Skin of body (tissue), 2 donors: ENCODE results near the gene SH3GLB1. TPM values are rescaled to one million over a fixed set of nuclear protein-coding genes. Genes with fewer than 3 reads are reported as not detected.
"Not testable (repeated sequence)": the region's sequence is repeated elsewhere in the genome, so short reads cannot be mapped to it uniquely, and the experiment has no call there.

ENCODE experiments used
- DNase-seq: peaks from one replicate; lab custom pipeline; 2025; lab: John Stamatoyannopoulos, UW
- total RNA-seq: library from RNA; depleted of rRNA; stranded (reverse); fragments of >200 nt; gene quantifications from one replicate; pipeline ENCODE4 v1.2.3, GENCODE V29; 2014

SH3GLB1 gene
- 60.0 TPM for total RNA-seq

DNA sequence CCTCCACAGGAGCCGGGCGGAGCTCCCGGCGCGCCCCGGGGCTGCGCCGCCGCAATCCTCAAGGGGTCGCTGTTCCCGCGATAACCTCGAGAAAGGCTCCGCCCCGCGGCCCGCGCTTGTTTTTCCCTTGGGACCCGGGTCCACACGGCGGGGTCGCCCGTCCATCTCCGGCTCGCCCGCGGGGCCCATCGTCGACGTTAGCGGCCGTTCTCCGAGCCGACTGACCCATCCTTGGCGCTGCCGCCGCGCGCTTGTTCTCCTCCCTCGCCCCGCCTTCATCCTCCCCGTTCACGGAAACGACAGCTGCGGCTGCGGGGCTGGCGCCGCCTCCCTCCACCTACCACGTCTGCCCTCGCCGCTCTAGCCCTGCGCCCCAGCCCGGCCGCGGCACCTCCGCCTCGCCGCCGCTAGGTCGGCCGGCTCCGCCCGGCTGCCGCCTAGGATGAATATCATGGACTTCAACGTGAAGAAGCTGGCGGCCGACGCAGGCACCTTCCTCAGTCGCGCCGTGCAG lies at the start of gene SH3GLB1:
Gene SH3GLB1 (plus strand): TSS at position 119 of the 514 bp plus-strand sequence. CDS start 324 bp downstream, at position 443.
- peak; percentile 78 for DNase-seq

DNA sequence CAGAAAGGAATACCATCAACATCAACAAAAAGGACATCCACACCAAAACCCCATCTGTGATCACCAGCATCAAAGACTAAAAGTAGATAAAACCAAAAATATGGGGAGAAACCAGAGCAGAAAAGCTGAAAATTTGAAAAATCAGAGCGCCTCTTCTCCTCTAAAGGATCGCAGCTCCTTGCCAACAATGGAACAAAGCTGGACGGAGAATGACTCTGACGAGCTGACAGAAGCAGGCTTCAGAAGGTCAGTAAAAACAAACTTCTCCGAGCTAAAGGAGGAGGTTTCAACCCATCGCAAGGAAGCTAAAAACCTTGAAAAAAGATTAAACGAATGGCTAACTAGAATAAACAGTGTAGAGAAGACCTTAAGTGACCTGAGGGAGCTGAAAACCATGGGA lies 46.0 kb upstream of the SH3GLB1 start:
- not testable (repeated sequence) for DNase-seq

DNA sequence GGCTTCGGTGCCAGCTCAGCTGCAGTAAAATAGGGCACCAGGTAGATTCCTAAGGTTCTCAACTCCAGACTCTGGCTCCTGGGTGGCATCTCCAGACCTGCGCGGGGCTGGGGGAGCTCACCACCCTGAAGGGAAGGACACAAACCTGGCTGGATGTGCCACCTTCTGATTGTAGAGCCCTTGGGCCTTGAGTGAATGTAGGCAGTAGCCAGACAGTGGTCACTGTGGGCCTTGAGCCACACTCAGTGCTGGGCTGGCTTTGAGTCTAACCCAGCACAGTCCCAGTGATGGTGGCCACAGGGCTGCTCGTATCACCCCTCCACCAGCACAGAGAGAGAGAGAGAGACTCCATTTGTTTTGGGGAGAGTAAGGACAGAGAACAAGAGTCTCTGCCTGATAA lies 38.0 kb upstream of the SH3GLB1 start:
- DNase-seq: no peak

DNA sequence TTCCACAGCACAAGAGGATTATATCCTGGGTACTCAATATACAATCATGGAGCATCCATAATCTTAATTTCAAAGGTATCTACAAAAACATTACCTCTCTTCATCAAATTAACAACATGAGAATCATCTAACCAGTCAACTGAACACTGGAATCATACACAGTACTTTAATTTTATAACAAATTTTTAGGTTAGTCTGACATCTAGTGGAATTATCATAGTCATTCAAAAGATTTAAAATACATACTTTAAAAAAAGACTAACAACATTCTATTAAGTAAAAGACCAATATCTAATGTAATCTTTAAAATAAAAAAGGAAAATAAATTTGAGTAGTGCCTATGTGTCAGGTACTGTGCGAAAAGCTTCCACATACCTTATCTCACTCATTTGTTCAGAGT lies 16.8 kb upstream of the SH3GLB1 start:
- DNase-seq: peak; percentile 1

DNA sequence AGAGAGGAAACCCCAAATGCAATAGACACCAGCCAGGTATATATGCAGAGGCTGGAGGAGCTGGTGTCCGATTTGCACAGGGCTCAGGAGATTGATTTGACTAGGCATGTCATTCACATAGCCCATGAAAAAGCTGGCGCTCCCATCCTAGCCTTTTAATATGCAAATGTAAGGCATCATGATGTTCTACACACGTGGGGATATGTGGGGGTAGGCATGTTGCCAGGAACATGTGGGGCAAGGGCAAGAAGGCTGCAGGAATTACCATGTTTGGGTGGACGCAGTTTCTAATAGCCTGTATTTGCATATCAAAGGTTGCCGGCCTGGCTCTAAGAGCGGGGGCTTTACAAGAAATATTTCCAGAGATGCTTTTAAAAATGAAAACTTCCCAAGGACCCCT lies 11.7 kb upstream of the SH3GLB1 start:
- no peak for DNase-seq

GRCh38 chr1:86695400-86695799 lies 9.0 kb upstream of the SH3GLB1 start:
- no peak for DNase-seq

- no peak for DNase-seq
These were observed 7.9 kb upstream of the SH3GLB1 start for GRCh38 chr1:86696522-86696921.

GRCh38 chr1:86699186-86699585 lies 5.2 kb upstream of the SH3GLB1 start:
- no peak for DNase-seq

- peak; percentile 20 for DNase-seq
These were observed 2.6 kb upstream of the SH3GLB1 start for GRCh38 chr1:86701731-86702130.

DNA sequence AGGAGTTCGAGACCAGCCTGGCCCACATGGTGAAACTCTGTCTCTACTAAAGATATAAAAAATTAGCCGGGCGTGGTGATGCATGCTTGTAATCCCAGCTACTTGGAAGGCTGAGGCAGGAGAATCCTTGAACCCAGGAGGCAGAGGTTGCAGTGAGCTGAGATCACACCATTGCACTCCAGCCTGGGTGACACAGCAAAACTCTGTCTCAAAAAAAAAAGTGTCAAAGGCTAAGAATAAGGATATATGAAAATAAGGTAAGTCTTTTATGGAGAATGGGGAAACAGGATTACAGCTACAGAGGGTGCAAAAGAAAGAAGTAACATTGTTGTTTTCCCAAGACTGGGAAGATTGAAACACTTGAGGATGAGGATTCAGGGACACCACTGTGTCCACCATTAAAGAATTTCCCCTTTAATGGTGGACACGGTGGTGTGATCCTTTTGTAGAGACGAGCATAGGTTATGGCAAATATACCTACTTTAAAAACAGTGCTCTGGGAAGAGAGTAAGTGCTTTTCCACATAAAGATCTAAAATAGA lies 1.4 kb upstream of the SH3GLB1 start:
- not testable (repeated sequence) for DNase-seq

DNA sequence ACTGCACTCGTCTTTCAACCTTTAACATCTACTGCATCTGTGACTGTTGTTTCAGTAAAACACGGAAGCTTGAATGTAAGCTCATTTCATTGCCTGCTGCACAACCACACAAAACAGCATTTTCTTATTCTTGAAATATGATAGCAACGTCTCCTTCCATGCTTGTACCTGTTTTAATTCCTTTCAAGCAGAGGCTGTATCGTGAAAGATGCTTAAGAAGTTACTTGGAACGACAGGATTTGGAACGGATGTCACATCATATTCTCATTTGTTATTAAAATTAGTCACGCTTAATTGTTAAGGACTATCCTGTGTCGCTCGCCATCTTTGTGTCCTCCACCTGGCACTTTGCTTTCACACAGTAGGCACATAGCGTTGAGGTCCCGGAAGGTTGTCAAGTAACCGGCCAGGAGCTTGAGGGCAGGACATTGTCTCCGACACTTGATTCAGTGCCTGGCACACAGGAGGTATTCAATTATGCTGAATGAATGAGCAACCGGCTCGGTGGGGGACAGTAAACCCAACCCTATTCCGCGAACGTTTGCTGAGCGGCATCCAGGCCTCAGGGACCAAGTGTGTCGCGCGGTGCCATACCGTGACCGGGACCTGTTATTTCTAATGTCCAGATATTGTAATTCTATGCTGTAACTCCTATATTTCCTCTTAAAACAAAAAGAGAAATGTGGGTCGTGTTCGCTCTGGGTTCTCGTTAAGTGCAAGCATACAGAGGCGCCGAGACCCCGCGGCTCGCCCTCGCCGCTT lies 499 bp upstream of the SH3GLB1 start:
- peak; percentile 43 for DNase-seq

DNA sequence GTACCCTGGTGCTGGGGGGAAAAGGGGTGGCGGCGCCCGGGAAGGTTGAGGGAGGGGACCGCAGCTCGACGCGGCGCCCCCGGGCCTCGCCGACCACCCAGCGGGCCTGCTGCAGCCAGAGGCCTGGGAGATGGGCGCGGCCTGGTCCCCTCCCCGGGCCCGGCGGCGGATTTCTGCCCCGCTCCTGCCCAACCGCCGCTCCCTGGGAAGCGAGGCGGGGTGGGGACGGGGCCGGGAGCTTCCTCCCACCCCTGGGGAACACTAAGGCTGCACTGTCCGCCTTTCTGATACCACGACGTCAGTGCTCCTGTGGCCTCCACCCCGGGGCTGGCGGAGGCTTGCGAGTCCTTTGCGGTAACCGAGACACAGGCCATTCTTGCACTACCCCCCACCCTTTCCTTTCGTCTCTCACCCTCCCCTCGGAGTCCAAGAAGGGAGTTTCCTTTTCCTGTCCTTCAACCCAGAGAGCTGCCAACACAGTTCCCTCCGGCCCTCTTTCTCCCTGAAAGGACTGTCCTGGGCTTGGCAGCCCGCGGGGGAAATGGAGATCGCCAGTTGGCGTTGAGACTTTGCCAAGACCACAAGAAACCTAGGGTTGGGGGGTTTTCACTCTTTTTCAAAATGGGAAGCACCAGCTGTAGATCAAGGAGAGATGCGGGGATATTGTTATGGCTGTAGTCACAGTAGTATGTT lies 742 bp downstream of the SH3GLB1 start:
- DNase-seq: peak; percentile 56

DNA sequence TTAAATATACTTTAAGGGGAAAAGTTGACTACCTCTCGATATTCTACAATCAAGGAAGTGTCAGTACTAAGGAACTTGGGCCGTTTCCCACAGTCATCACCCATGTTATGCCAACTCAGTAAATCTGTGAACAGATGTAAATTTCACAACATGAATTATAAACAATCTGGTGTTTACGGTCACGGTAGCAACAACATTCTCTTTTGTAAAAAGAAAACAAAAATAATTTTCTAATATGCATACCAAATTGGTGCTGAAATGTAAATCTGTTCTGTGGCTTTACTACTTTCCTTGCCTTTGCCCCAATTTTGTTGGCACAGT lies 1.2 kb downstream of the SH3GLB1 start:
- peak; percentile 55 for DNase-seq

DNA sequence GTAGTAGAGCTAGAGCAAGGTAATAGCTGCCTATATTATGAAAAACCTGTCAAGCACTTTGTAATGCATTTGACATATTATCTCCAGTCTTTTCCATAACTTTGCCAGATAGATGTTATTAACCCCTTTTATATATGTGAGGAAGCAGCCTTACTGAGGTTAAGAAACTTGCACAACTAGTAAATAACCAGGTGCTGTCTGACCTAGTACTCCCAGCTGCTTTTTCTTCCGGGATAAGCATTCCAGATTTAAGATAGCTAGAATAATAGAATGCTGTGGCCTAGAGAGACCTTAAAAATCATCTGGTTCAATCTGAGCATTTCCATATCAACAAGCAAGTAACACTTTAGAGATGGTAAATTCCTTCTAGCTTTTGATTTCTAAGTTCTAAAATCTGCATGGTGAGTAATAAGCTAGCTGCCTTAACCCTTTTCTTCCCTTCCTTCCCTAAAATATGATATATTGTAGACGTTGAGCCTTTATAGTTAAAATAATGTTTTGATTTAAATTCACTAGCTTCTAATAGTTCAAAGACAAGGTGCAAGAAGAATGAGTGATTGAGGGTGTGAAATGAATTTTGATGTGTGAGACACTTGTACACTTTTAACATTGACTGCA lies 1.8 kb downstream of the SH3GLB1 start:
- DNase-seq: peak; percentile 24

DNA sequence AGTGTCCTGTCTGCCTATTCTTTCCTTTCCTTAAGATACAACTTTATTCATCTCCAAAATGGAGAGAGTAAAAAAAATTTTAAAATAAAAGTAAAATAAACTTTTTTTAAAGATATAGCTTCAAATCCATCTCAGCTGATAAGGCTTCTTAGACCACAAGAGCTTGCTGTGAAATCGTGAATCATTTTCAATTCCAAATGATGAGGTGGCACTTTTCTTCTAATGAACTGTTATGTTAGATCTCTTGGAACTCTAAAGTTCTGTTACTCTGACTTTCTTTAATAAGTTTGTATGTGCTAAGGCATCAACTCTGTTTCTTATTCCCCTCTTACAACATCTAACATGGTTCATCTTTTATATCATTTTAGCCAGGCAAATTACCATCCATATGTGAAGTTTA lies 4.5 kb downstream of the SH3GLB1 start:
- DNase-seq: no peak

DNA sequence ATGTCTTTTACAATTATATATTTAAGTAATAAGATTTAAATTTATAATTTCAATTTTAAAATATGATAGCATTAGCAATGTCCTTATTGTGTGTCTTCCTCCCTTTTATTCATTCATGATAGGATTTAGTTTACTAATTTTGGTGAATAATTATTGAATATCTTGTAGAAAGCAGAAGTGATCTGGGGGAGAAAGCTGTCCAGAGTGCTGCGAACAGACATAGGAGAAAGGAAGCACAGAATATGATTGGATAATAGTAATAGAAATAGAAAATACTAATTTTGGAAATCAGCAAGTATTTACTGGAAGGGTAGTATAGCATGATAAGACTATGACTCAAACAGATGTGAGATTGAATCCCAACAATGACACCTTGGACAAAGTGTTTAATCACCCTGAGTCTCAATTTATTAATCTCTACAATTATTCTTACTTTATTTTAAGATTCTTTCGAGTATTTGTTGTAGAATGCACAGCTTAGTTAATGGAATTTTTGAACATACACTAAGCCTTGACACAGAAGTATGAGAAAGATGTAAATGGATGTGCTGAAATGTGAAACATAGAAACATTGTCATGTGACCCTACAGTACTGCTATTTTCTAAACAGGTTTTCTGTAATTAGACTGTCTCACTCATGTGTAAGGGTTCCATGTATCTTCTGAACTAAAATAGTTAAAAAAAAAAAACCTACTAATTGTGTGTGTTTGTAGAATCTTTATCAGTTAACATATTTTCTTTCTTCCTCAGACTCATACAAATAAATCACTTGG lies 7.9 kb downstream of the SH3GLB1 start:
- DNase-seq: no peak

DNA sequence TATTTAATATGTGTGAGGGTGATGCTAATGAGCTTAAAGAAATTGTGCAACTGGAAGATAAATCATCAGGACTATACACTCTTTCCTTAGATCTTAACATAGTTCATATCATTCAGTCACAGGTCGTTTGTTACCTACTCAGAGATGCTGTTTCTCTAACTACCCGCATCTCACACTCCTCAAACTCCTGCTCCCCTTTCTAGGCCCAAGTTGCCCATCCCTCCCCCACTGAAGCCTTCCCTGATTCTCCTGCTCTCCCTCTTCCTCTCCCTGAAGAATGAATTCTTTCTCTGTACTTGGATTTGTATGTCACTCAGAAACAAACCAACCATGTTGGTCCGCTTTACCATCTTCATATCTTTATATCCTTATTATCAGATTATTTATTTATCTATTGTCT lies 9.1 kb downstream of the SH3GLB1 start:
- no peak for DNase-seq

DNA sequence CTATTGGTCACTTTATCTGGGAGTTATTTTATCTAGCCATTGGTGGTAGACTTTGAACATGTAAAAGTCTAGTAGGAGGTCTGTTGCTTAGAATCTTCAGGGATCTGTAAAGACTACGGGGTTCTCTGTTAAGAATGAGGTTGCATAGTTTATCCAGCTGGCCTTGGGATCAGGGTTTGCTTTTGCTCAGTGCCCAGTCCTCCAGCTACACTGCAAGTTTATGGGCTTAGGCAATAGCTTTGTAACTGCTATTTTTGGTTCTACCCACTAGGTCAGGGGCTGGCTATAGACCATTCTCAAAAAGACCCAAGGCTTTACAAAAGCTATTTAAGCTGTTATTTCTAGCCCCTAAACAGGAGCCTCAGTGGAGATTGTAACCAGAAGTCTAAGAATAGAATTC lies 9.8 kb downstream of the SH3GLB1 start:
- no peak for DNase-seq

DNA sequence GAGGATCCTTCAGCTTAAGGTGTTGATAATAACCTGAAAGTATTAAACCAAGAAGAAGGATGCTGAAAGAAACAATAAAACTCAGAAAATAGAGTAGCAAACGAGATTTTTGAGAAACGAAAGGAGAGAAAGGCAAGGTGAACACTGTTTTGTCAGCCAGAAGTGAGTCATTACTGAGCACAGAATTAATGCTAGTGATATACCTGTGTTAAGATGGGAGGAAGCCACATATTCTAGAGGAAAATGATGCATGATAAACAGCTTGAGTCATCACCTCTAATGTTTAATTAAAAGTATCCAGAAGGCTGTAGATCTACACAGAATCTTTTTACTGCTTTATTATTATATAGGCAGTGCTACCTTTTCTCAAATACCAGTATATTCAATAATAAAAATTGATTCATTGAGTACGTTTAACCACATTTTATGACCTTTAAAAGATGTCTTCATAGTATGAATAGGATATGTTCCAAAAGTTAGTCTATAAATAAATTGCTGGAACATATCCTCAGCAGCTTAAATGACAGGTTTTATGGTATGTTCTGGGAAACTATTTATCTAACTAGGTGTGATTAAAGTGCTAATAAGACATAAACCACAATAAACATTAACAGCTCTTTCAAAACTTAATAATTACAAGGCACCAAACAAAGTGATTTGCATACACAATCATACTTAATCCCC lies 10.3 kb downstream of the SH3GLB1 start:
- no peak for DNase-seq

- no peak for DNase-seq
These were observed 14.4 kb downstream of the SH3GLB1 start for GRCh38 chr1:86718786-86719185.

- no peak for DNase-seq
These were observed 27.0 kb downstream of the SH3GLB1 start for GRCh38 chr1:86731416-86731815.
